NCI-H2081 (cell line): ENCODE results near the gene CACFD1.
A peak's percentile ranks its signal among the peaks of the same experiment; 100 is the strongest.

ENCODE experiments used
- DNase-seq, 2 experiments: peaks; one replicate each; lab custom pipeline; 2025; lab: John Stamatoyannopoulos, UW

The CACFD1 gene

DNA sequence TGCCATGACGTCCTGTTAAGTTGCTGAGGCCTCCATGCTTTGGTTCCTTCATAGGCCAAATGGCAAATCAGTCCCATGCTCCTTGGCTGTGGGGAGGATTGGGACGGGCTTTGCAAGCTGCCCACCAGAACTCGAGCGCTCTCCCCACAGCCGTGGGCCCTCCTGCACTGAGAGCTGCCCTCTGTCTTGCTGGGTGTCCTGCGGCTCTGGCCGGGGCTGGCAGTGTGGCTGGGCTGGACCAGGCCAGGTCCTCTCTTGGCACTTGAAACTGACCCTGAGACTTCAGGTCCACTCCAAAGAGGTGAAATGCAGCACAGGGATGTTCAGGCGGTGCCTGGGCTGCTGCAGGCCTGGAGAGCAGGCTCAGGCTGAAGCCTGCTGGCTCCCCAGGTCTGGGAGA is 57.9 kb downstream of the CACFD1 start:
- no peak for DNase-seq

DNA sequence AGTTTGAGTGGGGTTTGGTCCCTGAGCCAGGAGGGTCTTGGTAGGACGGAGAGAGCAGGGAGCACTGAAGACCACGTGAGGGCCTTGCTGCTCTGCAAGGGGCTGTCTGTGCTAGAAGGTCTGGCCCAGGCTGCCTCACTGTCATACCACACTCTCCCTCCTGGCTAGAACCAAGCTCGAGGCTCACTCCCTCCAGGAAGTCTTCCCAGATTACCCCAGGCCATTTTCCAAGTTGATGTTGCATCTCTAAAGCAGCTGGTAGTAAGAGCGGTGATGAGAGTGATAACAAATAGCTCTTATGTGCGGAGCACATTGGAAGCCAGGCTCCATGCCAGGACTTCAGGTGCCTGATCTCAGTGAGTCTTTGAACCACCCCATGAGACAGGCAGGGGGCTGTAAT is 58.4 kb downstream of the CACFD1 start:
- peak; percentile 27 to 78 for DNase-seq

DNA sequence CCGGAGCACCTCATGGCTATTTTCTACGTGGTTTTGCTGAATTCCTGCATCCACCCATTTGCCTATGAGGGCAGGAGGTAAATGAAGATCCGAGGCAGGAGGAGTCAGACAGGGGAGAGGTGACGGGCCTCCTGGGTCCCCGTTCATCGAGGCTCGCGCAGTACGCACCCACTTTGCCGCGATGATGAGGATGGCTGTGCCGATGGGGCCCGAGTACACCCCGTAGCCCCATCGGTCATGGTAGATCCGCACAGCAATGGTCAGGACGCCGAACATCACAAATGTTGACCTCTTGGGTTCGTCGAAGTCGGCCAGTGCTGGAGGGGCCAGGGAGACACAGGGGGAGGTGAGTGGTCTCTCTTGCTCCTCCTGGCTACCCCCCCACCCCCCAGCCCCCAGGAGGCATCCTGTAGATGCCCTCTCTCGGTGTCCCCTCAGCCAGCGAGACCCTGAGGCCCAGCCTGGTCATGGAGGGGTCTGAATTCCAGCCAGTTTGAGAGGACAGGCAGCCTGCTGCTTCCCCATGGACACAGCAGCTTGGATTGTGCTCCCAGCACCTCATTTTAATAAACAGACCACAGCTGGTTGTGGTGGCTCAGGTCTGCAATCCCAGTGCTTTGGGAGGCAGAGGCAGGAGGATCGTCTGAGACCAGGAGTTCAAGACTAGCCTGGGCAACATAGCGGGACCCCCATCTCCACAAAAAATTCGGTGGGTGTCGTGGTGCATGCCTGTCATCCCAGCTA is 59.1 kb downstream of the CACFD1 start:
- DNase-seq: no peak

- DNase-seq: no peak
Observed at GRCh38 chr9:133519693-133520092, 59.9 kb downstream of the CACFD1 start.

- no peak for DNase-seq
Observed at GRCh38 chr9:133520121-133520835, 60.5 kb downstream of the CACFD1 start.
